ENCODE measurements around the gene EPHA5.
A peak's percentile ranks its signal among the peaks of the same experiment; 100 is the strongest.

Gene EPHA5

DNA sequence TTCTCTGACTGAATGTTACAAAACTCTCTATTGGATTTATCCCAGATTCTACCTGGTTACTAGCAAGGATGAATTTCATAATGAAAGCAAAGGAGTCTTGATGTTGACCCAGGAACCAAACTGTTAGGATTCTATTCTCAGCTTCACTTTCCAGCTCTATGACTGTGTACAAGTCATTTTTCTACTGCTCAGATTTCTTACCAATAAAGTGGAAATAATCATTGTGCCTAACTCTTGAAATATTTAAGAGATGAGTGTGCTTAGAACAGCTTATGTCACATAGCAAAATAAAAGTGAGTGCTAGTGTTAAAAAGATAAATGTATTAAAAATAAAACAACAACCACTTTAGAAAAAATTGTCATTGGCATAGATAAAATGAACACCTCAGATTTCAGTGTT is 45.6 kb downstream of the EPHA5 start:
- no peak for DNase-seq

DNA sequence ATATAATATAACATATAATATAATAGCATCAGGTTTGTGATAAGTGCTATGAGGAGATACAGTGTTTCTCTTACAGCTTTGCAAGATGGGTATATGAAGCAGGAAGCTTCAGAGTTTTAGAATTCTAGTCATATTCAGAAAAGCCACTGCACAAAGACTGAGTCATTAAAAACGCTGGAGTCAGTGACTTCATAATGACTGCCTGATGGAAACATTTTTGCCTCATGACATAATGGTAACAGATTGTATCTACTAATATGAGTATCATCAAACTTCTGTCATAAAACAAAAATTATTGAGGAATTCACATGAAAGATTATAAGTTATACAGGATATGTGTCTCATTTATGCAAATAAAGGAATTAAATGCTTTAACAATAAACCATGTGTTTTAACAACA is 46.8 kb downstream of the EPHA5 start:
- DNase-seq, result no peak

DNA sequence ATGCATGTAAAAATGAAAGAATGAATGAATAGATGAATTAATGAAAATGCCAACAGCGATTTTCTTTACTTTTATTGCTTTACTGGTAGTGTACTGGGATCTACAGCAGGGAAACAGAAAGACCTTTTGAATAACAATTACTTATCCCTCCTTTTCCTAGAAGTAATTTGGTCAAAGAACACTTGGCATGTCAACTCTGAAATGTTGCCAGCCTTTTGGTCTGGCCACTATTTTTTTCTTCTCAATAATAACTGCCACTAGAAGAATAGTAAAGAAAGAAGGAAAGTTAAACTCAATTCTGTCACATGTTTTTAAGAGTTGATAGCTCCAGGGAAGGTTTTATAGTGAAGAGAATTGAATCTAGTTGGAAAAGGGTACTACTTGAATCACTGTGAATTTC is 52.9 kb downstream of the EPHA5 start:
- DNase-seq, result no peak

DNA sequence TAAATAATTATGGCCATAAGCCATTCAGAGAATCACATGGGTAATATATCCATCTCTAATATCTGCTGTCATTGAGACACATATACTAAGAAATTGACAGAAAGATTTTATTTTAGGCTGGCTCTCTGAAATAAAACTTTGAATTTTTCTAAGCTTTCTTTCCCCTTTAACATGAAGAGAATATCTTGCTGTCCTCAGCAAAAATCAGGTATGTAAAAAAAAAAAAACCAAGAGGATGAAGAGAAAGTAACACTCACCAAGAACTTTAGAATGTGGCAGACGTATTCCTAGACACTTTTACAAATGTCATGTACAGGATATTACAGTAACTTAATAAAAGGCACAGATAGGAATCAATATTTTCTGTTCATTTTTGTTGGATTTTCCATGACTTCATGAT is 65.8 kb downstream of the EPHA5 start:
- DNase-seq, result no peak

DNA sequence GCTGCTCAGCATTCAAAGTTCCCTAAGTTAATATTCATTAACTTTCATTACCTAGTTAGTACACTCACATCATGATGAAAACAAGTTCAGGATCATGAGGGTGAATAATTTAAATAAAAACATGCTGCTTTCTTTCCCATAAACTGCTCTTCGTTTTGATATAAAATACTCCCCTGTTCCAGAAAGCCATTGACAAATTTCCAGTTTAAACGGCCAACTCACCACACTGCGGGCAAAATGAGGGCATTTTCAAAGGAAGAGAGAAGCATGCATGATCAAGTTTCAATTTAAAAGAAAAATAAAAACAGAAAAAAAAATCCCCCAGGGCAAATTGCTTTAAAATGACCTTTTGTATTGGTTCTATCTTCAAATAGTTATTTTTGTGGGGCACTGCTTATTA is 69.6 kb downstream of the EPHA5 start:
- DNase-seq, result no peak

DNA sequence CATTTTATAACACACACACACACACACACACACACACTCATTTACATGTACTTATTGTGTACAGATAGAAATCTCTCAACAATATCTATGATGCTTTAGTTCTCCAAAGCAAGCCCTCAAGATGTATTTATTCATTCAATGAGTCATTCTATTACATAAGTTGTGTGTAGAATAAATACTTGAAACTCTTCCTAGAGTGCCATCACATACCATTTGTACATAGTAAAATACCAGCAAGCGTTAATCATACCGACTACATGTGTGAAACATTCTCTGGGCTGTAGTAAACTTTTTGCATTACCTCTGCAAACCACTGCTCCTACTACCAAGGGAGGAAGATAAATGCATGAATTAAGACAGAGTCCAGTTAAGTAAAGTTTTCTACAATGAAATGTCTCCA is 70.9 kb downstream of the EPHA5 start:
- DNase-seq, result no peak

DNA sequence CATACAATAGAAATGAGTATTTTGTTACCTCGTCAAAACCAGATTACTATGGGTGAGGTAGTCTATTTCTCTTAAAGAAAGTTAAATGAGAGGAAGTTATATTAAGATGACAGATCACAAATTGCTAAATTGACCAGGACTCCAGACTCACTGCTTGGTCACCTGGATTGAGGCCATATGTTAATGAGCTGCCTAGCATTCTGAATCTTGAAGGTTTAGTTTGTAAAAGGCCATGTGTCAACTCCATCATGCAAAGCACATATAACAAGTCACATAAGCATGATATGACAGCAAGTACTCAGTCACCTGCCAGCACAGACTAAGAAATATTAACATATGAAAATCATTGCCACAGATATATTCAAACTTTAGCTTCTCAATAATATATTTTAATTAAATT is 72.6 kb downstream of the EPHA5 start:
- DNase-seq, result no peak

DNA sequence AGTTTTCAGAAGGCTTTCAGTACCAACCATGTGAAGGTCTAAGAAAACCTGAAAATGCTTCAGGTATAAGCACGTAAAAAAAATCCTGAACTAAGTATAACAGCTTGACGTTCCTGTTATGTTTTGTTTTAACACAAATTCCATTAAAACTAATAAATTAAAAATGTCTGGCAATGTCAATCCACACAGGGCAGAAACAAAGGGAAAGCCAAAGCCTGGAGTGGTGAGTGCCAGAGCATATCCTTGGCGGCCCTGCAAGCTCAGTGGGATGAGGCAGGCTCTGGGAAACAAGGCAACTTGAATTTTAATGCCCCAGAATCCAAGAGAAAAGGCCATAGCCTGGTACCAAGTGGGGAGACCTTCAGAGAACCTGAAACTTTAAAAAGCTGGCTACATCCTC is 78.2 kb downstream of the EPHA5 start:
- no peak for DNase-seq

DNA sequence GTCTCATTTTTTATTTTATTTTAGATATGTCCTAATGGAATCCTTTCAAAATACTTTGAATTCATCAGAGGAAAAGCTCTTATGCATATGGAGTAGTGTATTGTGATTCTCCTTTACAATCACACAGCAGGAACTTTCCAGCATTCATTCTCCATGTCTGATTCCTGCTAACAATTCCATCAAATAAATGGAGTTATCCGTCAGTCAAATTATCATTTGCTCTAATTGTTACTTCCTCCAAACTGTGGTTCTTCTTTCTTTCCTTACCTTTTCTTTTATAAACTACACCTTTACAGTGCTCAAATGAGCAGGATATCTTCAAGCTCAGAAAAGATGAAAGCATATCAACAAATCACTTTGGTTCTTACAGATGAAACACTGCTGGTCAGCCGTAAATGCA is 80.4 kb downstream of the EPHA5 start:
- no peak for DNase-seq

DNA sequence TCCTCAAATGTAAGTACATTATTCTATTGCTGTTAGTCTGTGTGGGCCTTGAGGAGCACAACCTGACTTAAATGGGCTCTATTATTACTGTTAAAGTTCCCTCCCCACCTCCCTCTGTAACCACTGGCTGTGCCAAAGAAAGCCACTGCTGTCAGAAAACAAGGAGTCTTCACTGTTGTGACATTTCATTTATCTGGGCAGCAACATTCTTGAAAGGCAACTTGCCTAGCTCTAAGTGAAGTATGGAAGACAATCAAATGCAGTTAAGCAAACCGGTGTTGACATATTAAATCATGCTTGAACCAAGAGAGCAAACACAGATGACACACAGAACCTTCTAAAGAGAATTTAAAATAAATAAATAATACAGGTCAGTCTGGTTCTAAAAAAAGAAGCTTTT is 81.0 kb downstream of the EPHA5 start:
- no peak for DNase-seq

DNA sequence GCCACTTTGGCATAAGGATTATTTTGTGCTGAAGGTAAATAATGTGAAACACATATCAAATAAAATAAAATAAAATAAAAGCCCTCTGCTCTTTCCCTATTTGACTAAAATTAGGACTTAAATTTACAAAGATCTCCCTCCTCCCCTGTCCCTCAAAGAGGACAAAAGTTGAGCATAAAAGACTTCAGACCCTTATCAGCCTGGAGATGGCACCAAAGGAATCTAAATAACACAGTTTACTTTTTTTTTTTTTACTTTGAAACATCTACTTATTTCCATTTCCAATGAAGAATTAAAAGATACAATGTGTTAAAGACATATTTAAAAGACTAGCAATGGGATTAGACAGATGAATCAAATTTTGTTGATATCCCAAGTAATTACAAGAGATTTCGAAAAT is 89.7 kb downstream of the EPHA5 start:
- DNase-seq, result no peak

DNA sequence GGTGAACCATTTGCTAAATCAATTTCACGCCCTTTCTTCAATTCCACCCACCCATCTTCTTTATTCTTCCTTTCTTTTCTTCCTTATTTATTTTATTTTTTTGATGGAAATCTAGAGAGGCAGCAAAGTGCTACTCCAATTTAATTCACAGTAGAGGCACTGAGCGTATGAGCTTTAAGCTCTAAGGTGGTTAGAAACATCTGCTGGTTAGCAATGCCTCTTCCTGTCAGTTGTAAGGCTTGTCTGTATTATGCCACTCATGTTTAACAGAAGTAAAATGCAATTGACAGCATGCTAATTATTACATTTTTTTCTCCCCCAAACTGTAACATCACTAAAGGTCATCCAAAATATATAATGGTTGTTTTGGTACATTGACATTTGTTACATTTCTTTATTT is 103.8 kb downstream of the EPHA5 start:
- no peak for DNase-seq

DNA sequence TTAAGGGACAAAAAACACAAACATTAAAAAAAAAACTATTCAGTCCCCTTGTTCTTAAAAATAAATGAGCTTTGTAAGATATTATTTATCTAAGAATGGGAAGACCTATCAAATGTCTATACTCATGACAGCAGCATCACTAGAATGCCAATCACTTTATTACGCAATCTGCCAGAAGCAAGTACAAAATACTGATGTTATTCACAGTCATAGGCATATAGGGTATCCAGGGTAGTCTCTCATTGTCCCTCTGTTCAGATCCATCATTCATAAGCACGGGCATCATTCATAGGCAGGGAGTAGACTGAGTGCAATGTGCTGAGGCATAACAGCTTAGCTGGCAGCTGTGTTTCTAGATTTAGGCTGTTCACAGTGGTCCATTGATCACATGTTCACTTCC is 109.1 kb downstream of the EPHA5 start:
- DNase-seq, result no peak

DNA sequence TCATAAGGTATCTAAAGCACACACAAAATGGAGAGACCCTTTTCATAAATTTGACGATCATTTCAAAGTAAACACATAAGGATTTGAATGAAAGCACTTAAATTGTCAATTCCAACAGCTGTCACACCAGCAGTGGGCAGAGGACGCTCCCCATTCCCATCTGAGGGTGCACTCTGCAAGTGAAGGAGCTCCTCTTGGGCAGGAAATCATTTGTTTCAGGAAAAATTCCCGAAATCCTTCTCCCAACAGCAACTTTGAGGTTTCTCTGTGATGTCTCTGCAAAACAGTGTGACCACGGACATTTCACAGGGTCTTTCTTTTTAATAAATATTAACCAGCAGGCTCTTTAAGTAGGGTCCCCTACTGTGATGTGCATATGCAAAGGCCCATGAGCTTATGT is 111.0 kb downstream of the EPHA5 start:
- no peak for DNase-seq

DNA sequence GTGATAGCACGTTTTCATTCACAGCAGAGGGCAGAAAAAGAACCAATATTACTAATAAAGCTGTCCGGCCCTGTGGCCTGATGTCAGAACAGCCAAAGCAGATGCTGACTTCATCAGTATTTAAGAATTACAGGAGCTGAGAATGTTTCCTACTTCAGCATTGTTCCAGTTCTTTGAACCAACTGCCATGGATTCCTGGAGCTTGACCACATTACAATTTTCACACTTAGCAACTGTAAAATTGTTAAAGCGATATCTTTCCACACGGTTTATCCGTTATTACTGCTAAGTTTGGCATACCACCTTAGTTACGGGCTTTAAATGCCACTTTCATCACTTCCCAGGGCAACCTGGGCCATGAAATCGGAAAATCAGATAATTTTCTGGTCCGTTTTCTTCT is 118.2 kb downstream of the EPHA5 start:
- DNase-seq, result no peak

DNA sequence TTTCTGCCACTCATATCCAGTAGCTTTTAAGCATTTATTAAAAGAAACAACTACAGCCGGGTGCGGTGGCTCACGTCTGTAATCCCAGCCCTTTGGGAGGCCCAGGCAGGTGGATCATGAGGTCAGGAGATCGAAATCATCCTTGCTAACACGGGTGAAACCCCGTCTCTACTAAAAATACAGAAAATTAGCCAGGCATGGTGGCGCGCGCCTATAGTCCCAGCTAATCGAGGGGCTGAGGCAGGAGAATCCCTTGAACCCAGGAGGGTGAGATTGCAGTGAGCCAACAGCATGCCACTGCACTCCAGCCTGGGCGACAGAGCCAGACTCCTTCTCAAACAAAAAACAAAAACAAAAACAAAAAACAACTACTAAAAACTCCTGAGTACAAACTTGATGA is 119.8 kb downstream of the EPHA5 start:
- DNase-seq, result no peak

DNA sequence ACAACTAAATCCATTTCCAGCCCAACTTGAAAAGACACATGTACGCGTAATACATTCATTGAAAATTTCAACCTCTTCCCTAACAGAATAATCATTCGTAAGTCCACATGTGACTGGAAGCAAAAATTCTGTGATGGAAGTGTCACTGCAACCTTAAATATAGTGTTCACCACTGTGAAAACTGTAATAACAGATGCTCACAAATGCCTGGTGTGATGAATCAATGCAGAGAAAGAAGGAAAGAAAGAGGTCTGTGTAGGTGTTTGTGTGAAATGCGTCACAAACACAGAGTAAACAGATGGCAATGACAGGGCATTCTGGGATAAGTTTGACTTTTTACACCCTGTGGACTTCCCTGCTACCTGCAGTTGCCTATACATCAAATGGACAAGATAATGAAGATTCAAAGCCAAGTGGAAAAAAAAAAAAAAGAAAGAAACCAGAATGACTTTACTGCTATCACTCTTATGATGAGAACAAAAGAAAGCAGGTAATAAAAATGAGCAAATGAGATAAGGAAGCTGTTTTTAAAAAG is 123.3 kb downstream of the EPHA5 start:
- no peak for DNase-seq

DNA sequence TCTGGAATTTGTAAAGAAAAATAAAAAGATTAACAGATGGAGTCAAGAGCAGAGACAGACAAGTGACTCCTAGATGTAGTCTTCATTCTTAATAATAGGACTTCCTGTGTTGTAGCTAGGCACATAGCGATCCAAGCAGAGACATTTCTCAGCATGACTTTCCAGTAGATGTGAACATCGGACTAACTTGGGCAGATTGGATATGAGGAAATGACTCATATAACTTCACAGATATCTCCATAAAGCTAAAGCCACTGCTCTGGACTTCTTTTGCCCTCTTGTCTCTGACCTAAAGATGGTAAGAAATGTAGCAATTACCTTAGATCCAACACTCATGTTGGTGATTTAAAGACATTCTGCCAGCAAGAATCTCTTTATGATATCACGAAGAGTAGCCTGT is 131.7 kb downstream of the EPHA5 start:
- DNase-seq, result no peak

DNA sequence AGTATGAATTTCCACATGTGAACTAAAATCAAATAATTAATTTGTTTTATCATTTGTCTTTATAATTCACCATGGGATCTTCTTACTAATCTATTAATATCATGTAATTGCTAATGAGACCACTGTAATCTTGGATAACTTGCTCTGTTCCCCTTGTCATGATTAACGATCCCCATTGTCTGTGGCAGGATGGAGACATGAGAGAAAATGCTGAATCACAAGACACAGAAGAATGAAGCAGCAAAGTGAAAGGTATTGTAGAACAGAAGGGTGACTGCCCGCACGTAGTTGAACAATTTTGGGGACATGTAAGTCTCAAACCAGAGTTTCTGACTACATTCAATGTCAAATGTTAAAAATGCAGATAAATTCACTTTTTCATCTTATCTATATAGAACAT is 135.2 kb downstream of the EPHA5 start:
- DNase-seq, result no peak

DNA sequence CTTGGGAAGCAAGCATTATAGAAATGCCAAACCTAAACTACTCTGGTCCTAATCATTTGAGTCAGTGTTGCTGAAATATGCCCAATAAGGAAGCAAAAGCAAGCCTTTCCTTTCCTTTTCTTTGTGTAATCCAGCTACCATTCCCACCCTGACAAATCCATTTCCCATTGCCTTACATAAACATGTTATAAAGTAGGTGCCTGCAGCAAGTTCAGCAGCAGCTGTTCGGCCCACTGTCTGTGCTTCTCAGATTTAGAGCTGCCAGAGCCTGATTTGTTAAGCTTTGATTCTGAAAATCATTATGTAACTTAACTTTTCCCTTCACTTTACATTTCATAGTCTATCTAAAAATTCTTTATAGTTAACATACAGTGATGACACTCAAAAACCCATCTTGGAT is 148.6 kb downstream of the EPHA5 start:
- DNase-seq, result no peak

DNA sequence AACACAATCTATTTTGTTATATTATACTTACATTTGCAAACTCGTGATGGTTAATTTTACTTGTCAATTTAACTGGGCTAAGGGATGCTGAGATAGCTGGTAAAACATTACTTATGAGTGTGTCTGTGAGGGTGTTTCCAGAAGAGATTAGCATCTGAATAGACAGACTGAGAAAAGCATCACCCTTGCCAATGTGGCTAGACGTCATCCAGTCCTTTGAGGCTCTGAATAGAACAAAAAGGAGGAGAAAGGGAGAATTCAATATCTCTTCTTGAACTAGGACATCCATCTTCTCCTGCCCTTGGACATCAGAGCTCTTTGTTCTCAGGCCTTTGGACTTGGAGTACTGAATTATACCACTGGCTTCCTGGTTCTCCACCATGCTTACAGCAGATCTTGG is 154.6 kb downstream of the EPHA5 start:
- DNase-seq, result peak in 4 of 14 donors; percentile 1 to 16 (median 6)

DNA sequence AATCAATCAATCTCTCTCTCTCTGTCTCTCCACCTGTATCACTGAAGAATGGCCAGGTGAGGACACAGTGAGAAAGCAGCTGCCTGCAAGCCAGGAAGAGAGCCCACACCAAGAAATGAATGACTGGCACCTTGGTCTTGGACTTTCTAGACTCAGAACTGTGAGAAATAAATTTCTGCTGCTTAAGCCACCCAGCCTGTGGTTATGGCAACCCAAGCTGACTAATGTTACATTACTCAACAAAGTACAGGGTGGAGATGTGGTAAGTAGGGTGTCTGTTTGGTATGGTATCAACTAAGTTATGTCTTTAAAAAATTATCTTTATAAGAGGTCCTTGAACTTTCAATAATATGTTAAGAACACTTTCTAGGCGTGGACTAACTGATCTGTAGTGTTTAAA is 159.3 kb downstream of the EPHA5 start:
- DNase-seq, result no peak

DNA sequence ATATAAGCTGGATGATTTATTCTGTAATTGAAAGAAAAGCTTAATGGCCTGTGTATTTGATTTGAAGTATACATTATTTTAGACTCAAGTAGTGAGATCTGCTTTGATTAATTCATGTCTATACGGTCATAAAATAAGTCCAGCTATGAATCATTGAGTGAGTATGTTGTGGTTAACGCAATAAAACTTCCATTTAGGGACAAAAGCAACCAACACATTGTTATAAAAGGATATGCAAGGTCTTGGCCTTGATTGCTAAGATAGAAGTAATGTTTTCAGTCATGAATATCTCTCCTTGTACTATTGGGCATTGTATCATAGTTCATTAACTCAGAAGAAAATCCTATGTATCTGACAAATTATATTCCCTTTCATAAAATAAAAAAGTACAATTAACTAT is 162.1 kb downstream of the EPHA5 start:
- no peak for DNase-seq

DNA sequence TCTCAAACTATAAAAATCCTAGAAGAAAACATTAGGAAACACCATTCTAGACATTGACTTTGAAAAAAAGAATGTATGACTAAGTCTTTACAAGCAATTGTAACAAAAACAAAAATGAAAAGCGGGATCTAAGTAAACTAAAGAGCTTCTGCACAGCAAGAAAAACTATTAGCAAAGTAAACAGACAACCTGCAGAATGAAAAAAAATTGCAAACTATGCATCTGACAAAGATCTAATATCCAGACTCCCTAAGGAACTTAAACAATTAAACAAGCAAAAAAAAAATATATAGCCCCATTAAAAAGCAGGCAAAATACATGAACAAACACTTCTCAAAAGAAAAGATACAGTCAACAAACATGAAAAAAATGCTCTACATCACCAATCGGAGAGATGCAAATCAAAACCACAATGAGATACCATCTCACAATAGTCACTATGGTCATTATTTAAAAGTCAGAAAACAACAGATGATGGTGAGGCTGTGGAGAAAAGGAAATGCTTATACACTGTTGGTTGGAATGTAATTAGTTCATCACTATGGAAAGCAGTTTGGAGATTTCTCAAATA is 168.1 kb downstream of the EPHA5 start:
- no peak for DNase-seq

DNA sequence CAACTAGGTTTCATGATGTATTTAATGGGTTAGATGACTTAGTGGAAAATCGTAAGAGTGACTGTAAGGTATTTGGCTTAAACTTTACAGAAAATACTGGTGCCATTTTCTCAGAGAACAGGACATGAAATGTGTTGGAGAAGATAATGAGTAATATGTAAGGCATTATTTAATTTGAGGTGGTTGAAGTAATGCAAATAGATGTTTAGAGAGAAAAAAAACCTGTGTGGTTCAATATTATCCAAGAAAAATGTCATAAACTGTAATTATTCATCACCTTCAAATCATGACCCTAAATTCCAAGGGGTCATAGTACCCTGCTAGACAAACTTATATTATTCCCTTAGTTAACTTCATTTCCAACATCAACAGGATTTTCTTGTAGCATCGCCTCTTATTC is 171.7 kb downstream of the EPHA5 start:
- DNase-seq, result no peak

All from C1 segment of cervical spinal cord (tissue), 14 donors.